HG03521 (cell line): ENCODE data around the gene UPF3A.
"Not testable (repeated sequence)": the region's sequence is repeated elsewhere in the genome, so short reads cannot be mapped to it uniquely, and the experiment has no call there.

Experiments
- ATAC-seq: cut with Tn5 transposase; IDR thresholded peaks from one replicate; pipeline ENCODE4 v1.9.1; 2021; ENCODE audit warnings: mild to moderate bottlenecking, moderate library complexity; ENCODE audit not compliant: unreplicated experiment

The UPF3A gene

GRCh38 chr13:114281351-114282040 is at the start of gene UPF3A:
Gene UPF3A, plus strand, starts transcription at chr13:114281601. Its CDS starts 39 bp downstream, at chr13:114281640.
- peak; percentile 68 for ATAC-seq

GRCh38 chr13:114231886-114232285 is 49.5 kb upstream of the UPF3A start:
- no peak for ATAC-seq

- no peak for ATAC-seq
These were observed 47.1 kb upstream of the UPF3A start for GRCh38 chr13:114234266-114234644.

- ATAC-seq: peak; percentile 84
These were observed 46.6 kb upstream of the UPF3A start, which contains the start of gene CDC16 for GRCh38 chr13:114234645-114235421. Gene CDC16, plus strand, starts transcription at chr13:114234897. Its CDS starts 188 bp downstream, at chr13:114235085.

GRCh38 chr13:114235697-114236096 is 45.7 kb upstream of the UPF3A start:
- ATAC-seq: no peak

GRCh38 chr13:114236227-114236626 is 45.2 kb upstream of the UPF3A start:
- ATAC-seq: no peak

- ATAC-seq: no peak
These were observed 43.8 kb upstream of the UPF3A start for GRCh38 chr13:114237415-114238112.

GRCh38 chr13:114241918-114242317 is 39.5 kb upstream of the UPF3A start:
- no peak for ATAC-seq

GRCh38 chr13:114243971-114244370 is 37.4 kb upstream of the UPF3A start:
- ATAC-seq: no peak

GRCh38 chr13:114244637-114245036 is 36.8 kb upstream of the UPF3A start:
- ATAC-seq: no peak

GRCh38 chr13:114248011-114248410 is 33.4 kb upstream of the UPF3A start:
- ATAC-seq: no peak

- ATAC-seq: no peak
These were observed 32.3 kb upstream of the UPF3A start for GRCh38 chr13:114249077-114249476.

GRCh38 chr13:114251639-114252440 is 29.6 kb upstream of the UPF3A start:
- not testable (repeated sequence) for ATAC-seq

GRCh38 chr13:114256547-114256946 is 24.9 kb upstream of the UPF3A start:
- no peak for ATAC-seq

- no peak for ATAC-seq
These were observed 24.4 kb upstream of the UPF3A start for GRCh38 chr13:114257014-114257413.

- no peak for ATAC-seq
These were observed 22.8 kb upstream of the UPF3A start for GRCh38 chr13:114258589-114258988.

- no peak for ATAC-seq
These were observed 22.0 kb upstream of the UPF3A start for GRCh38 chr13:114259374-114259773.

- no peak for ATAC-seq
These were observed 21.4 kb upstream of the UPF3A start for GRCh38 chr13:114259974-114260373.

GRCh38 chr13:114260814-114261213 is 20.6 kb upstream of the UPF3A start:
- ATAC-seq: no peak

- no peak for ATAC-seq
These were observed 20.0 kb upstream of the UPF3A start for GRCh38 chr13:114261328-114261965.
